GM12878 (cell line): ENCODE data around the gene PAQR9. TPM values are rescaled to one million over a fixed set of nuclear protein-coding genes. Genes with fewer than 3 reads are reported as not detected.

ENCODE experiments used
- ATAC-seq: fragments of 200-7000 bp; cut with Tn5 transposase; 3 replicates; pipeline ENCODE4 v1.9.1; 2020; ENCODE audit warnings: mild to moderate bottlenecking, moderate library complexity
- BruUV-seq: library from RNA; stranded (reverse); fragments of 400-500 nt; replicated peaks from 2 replicates; lab custom pipeline; 2021; lab: Mats Ljungman, UMichigan
- CTCF ChIA-PET: fragments of 300-600 bp; sonication (Branson Sonifier 250); formaldehyde crosslinking; extraction: SDS; loops from one replicate; lab custom pipeline; 2021; ENCODE audit warnings: inconsistent platforms; lab: Yijun Ruan, JAX
- POLR2A ChIA-PET: fragments of 350-600 bp; formaldehyde crosslinking; extraction: SDS; loops from one replicate; lab custom pipeline; 2021; ENCODE audit warnings: inconsistent platforms; lab: Charles Lee
- RAD21 ChIA-PET: fragments of 300-600 bp; sonication (Branson Sonifier 250); formaldehyde crosslinking; loops from one replicate; lab custom pipeline; 2023; ENCODE audit warnings: antibody characterized with exemption; ENCODE audit not compliant: unreplicated experiment; lab: Charles Lee
- SMC1A ChIA-PET: fragments of 300-600 bp; sonication (Branson Sonifier 250); formaldehyde crosslinking; loops from one replicate; lab custom pipeline; 2023; ENCODE audit not compliant: unreplicated experiment, uncharacterized antibody; lab: Charles Lee
- DNase-seq: peaks from one replicate; pipeline ENCODE4 v3.0.0-alpha.2; 2011; ENCODE audit warnings: low read depth, low spot score
- FAIRE-seq: peaks from 3 replicates; lab custom pipeline; 2011; peaks lifted over from hg19 to GRCh38; lab: Jason Lieb, UNC
- H2AFZ ChIP-seq: 2 replicates; pipeline ENCODE4 v1.6.0; 2011; ENCODE audit warnings: low read depth, low read length, control low read depth; ENCODE audit not compliant: control insufficient read depth
- H3K27ac ChIP-seq: 2 replicates; pipeline ENCODE4 v1.5.1; 2011; ENCODE audit warnings: control low read depth; ENCODE audit not compliant: control insufficient read depth, insufficient read depth
- H3K27me3 ChIP-seq, 2 experiments: replicated peaks in 1 of 2; 2 replicates each; pipeline versions ENCODE4 v1.6.0 to v1.6.1; 2011; ENCODE audit warnings: low read length in 1 of 2; ENCODE audit not compliant: control insufficient read depth in 2 of 2, insufficient read depth in 2 of 2
- H3K36me3 ChIP-seq, 2 experiments: 2 replicates each; pipeline ENCODE4 v1.5.1; 2011; ENCODE audit warnings: low read length in 1 of 2; ENCODE audit not compliant: control insufficient read depth in 2 of 2, insufficient read depth in 2 of 2
- H3K4me1 ChIP-seq: 2 replicates; pipeline ENCODE4 v1.6.1; 2011; ENCODE audit warnings: mild to moderate bottlenecking, low read length, moderate library complexity, mixed read lengths; ENCODE audit not compliant: control insufficient read depth, insufficient read depth
- H3K4me2 ChIP-seq: 2 replicates; pipeline ENCODE4 v1.6.0; 2011; ENCODE audit warnings: control low read depth; ENCODE audit not compliant: control insufficient read depth, insufficient read depth
- H3K4me3 ChIP-seq: fragments of 200-600 bp; sonication (generic); 2 replicates; pipeline ENCODE4 v1.5.1; 2016
- H3K79me2 ChIP-seq: 2 replicates; pipeline ENCODE4 v1.6.0; 2011; ENCODE audit warnings: low read length; ENCODE audit not compliant: control insufficient read depth, insufficient read depth
- H3K9ac ChIP-seq: 2 replicates; pipeline ENCODE4 v1.8.0; 2011; ENCODE audit warnings: low read length, control low read depth, mixed read lengths; ENCODE audit not compliant: control insufficient read depth, insufficient read depth
- H3K9me3 ChIP-seq: replicated peaks from 3 replicates; pipeline ENCODE4 v1.5.1; 2011; ENCODE audit warnings: mild to moderate bottlenecking, low read length; ENCODE audit not compliant: control insufficient read depth, insufficient read depth
- H4K20me1 ChIP-seq: 2 replicates; pipeline ENCODE4 v1.6.0; 2011; ENCODE audit not compliant: control insufficient read depth, insufficient read depth
- ATF3 ChIP-seq: IDR thresholded peaks from 2 replicates; pipeline ENCODE4 v1.6.1; 2011; ENCODE audit warnings: low read depth, mild to moderate bottlenecking, low read length, moderate library complexity, borderline replicate concordance; ENCODE audit errors: extremely low read depth
- BHLHE40 ChIP-seq, 2 experiments: fragments of 450-650 bp in 1 of 2; IDR thresholded peaks; 2 replicates each; pipeline ENCODE4 v1.6.1; 2011 to 2017; ENCODE audit warnings: low read depth in 2 of 2, borderline replicate concordance in 1 of 2, improper control_type of control experiment in 1 of 2, low read length in 1 of 2, mild to moderate bottlenecking in 1 of 2
- CTCF ChIP-seq, 3 experiments: IDR thresholded peaks in 2 of 3; conservative IDR thresholded peaks in 1 of 3; 2 replicates each; pipeline ENCODE4 v1.5.1; 2011; ENCODE audit warnings: low read depth in 3 of 3, low read length in 3 of 3, mild to moderate bottlenecking in 3 of 3, control low read depth in 2 of 3, moderate library complexity in 2 of 3, inconsistent platforms in 1 of 3, mixed read lengths in 1 of 3; ENCODE audit not compliant: control insufficient read depth in 2 of 3, insufficient read depth in 1 of 3; ENCODE audit errors: extremely low read depth in 1 of 3
- DPF2 ChIP-seq: fragments of 450-650 bp; IDR thresholded peaks from 2 replicates; pipeline ENCODE4 v1.6.1; 2017; ENCODE audit warnings: mild to moderate bottlenecking
- KLF5 ChIP-seq: fragments of 450-650 bp; IDR thresholded peaks from 2 replicates; pipeline ENCODE4 v1.6.1; 2014; ENCODE audit warnings: mild to moderate bottlenecking; ENCODE audit not compliant: partially characterized antibody
- NBN ChIP-seq: fragments of 450-650 bp; IDR thresholded peaks from 2 replicates; pipeline ENCODE4 v1.6.1; 2016
- NFYB ChIP-seq: IDR thresholded peaks from 2 replicates; pipeline ENCODE4 v1.6.1; 2011; ENCODE audit warnings: low read depth, mild to moderate bottlenecking, low read length, improper control_type of control experiment, moderate library complexity; ENCODE audit not compliant: insufficient read depth
- RAD21 ChIP-seq: IDR thresholded peaks from 2 replicates; pipeline ENCODE4 v1.6.1; 2011; ENCODE audit warnings: mild to moderate bottlenecking, low read depth, low read length, moderate library complexity; ENCODE audit not compliant: insufficient read depth
- USF1 ChIP-seq: IDR thresholded peaks from 2 replicates; pipeline ENCODE4 v1.6.1; 2011; ENCODE audit warnings: borderline replicate concordance, low read depth, mild to moderate bottlenecking, moderate library complexity, mixed read lengths, low read length; ENCODE audit not compliant: insufficient read depth; ENCODE audit errors: extremely low read length
- WGBS: methylation state at CpG from one replicate; pipeline ENCODE4 v1.1.6; 2016; ENCODE audit warnings: low lambda C conversion rate; ENCODE audit not compliant: insufficient replicate concordance, insufficient coverage; ENCODE audit errors: missing lambda C conversion rate; 5-methylcytosine and 5-hydroxymethylcytosine counted together
- in situ Hi-C: fragments of 300-500 bp; cut with MboI; formaldehyde crosslinking; loops from 9 replicates; pipeline ENCODE4 v1.14.3; 2018; ENCODE audit warnings: mixed read lengths
- intact Hi-C: fragments of 100-400 bp; cut with micrococcal nuclease; formaldehyde crosslinking; loops from one replicate; pipeline ENCODE4 v1.14.2; 2022; ENCODE audit not compliant: unreplicated experiment
- polyA plus RNA-seq, 11 experiments: library from polyadenylated mRNA; depleted of rRNA in 4 of 11; unstranded in 6 of 11; stranded (reverse) in 5 of 11; fragments of >200 nt; fragmentation: Nextera tagmentation in 4 of 11; fragmentation: Illumina TruSeq in 1 of 11; extraction: Ambion mirVana in 4 of 11; extraction: Trizol in 1 of 11; gene quantifications; 1 replicate in 1 of 11; 2 replicates in 10 of 11; pipeline versions ENCODE4 v1.2.1 to v1.2.3, GENCODE V29; 2011 to 2016; ENCODE audit warnings: inconsistent platforms in 2 of 11, missing spikeins in 2 of 11, low read depth in 1 of 11
- total RNA-seq, 4 experiments: library from RNA; depleted of rRNA in 3 of 4; stranded (reverse); fragments of >200 nt in 3 of 4; fragmentation: Illumina TruSeq in 1 of 4; extraction: Trizol in 1 of 4; gene quantifications; 2 replicates each; pipeline versions ENCODE4 v1.2.1 to v1.2.3, GENCODE V29; 2013 to 2021

The PAQR9 gene
- total and polyA plus RNA-seq, 10 of the 15 experiments (the other 5 are each of a cell fraction or from before 2014, with no cell fraction given): not detected

GRCh38 chr3:142931222-142931621 is 32.3 kb downstream of the PAQR9 start:
- ChIA-PET CTCF (interaction anchor here (0.7 to 3.3 kb wide), 19 partner anchors 9 to 135 kb away, joined by 3 to 25 read pairs (median 4); partner anchors contain the start of gene U2SURP), POLR2A (interaction anchor here (0.8 kb wide), 1 partner anchor 11 kb away, joined by 3 read pairs; no protein-coding TSS in a partner anchor), SMC1A (interaction anchor here (0.5 to 3.0 kb wide), 12 partner anchors 9 to 304 kb away, joined by 3 to 10 read pairs (median 3); no protein-coding TSS in a partner anchor), RAD21 (interaction anchor here (1.2 to 4.2 kb wide), 3 partner anchors 53 to 60 kb away, joined by 3 to 15 read pairs (median 5); no protein-coding TSS in a partner anchor)
- H3K9me3 ChIP-seq: no peaks in the 10 kb centered on the region
- FAIRE-seq (peak; percentile 85), ATAC-seq (peak; percentile 95), DNase-seq (no peak)
- 35% methylated on average over 6 of the region's 6 CpGs for WGBS
- H3K9ac ChIP-seq: no peak overlapping the region
- H3K79me2 ChIP-seq: no peaks in the 10 kb centered on the region
- no peak overlapping the region for H2AFZ ChIP-seq
- no peaks in the 10 kb centered on the region for H3K4me1 ChIP-seq
- no peak overlapping the region for H3K27ac ChIP-seq
- in situ Hi-C loops: loop anchor here (5.0 kb wide), 1 partner anchor 61 kb away; no protein-coding TSS in a partner anchor
- intact Hi-C loops: loop anchor here (2.0 kb wide), 1 partner anchor 56 kb away; no protein-coding TSS in a partner anchor
- no TSS peak for BruUV-seq
- TF ChIP-seq CTCF (IDR thresholded peaks at IDR 0.05 in 2 of 3, conservative IDR thresholded peaks at IDR 0.05 in 1 of 3; ENCODE audit: control insufficient read depth in 2 of 3, extremely low read depth in 1 of 3, insufficient read depth in 1 of 3, low read depth in 3 of 3, low read length in 3 of 3): peak; percentile 33 to 51 (median 46)
- TF ChIP-seq NBN: no peak
- TF ChIP-seq NFYB: no peak
- no peak for TF ChIP-seq USF1
- peak; percentile 44 for TF ChIP-seq RAD21
- TF ChIP-seq ATF3: no peak
- no peak for TF ChIP-seq BHLHE40 (IDR thresholded peaks at IDR 0.05; ENCODE audit: borderline replicate concordance in 1 of 2, low read depth in 2 of 2, low read length in 1 of 2)
- TF ChIP-seq DPF2: no peak
- no peak for TF ChIP-seq KLF5
- no peak overlapping the region for H3K4me3 ChIP-seq
- H3K27me3 ChIP-seq: peaks cover 0 to 2% of the 10 kb centered on the region in 2 experiments; a peak in 1 of 4 replicates
- H4K20me1 ChIP-seq: no peaks in the 10 kb centered on the region
- H3K4me2 ChIP-seq: no peak overlapping the region
- H3K36me3 ChIP-seq: no peaks in the 10 kb centered on the region
